Ovary (tissue), 9 donors: Measurements from ENCODE around the gene CHID1. TPM values are rescaled to one million over a fixed set of nuclear protein-coding genes. Genes with fewer than 3 reads are reported as not detected.
A peak's percentile ranks its signal among the peaks of the same experiment; 100 is the strongest.

Source experiments
- DNase-seq, 5 donors: peaks; one replicate each; pipeline ENCODE4 v3.0.0-alpha.2; 2019 to 2020
- H3K27ac ChIP-seq, 2 donors: fragments of 200-600 bp; one replicate each; pipeline versions ENCODE4 v1.5.1 to v1.8.0; 2019 to 2022
- H3K27me3 ChIP-seq: fragments of 200-600 bp; one replicate; pipeline ENCODE4 v1.8.0; 2022
- H3K36me3 ChIP-seq: fragments of 200-600 bp; sonication (generic); one replicate; pipeline ENCODE4 v1.5.1; 2019
- H3K4me1 ChIP-seq: one replicate; pipeline ENCODE4 v1.8.1; 2013; ENCODE audit warnings: mild to moderate bottlenecking, moderate library complexity; ENCODE audit not compliant: insufficient read depth
- H3K4me3 ChIP-seq: fragments of 200-600 bp; sonication (generic); one replicate; pipeline ENCODE4 v1.5.1; 2017
- H3K9me3 ChIP-seq, 2 donors: fragments of 200-600 bp in 1 of 2; sonication (generic) in 1 of 2; one replicate each; pipeline versions ENCODE4 v1.5.1 to v1.8.1; 2013 to 2019; ENCODE audit warnings: mild to moderate bottlenecking in 1 of 2, moderate library complexity in 1 of 2
- CTCF ChIP-seq, 3 donors: fragments of 450-650 bp in 2 of 3; fragments of 200-600 bp in 1 of 3; IDR thresholded peaks; one replicate each; pipeline versions ENCODE4 v1.5.1 to v1.8.0; 2016 to 2022; ENCODE audit warnings: antibody characterized with exemption in 3 of 3, mild to moderate bottlenecking in 1 of 3
- EP300 ChIP-seq: sonication (generic); formaldehyde crosslinking; IDR thresholded peaks from one replicate; pipeline ENCODE4 v1.6.1; 2017; ENCODE audit warnings: antibody characterized with exemption
- POLR2A ChIP-seq: fragments of 450-650 bp; IDR thresholded peaks from one replicate; pipeline ENCODE4 v1.6.1; 2017; ENCODE audit warnings: antibody characterized with exemption, mild to moderate bottlenecking, moderate library complexity
- WGBS, 3 donors: extraction: QIAGEN DNeasy Blood & Tissue Kit in 1 of 3; methylation state at CpG; one replicate each; pipeline versions ENCODE4 v1.1.5 to v1.1.7; 2013 to 2017; 5-methylcytosine and 5-hydroxymethylcytosine counted together
- intact Hi-C, 4 donors: fragments of 100-400 bp; cut with DNase I; formaldehyde crosslinking; loops; one replicate each; pipeline versions ENCODE4 v1.11.0 to v1.15.1; 2022 to 2023
- polyA plus RNA-seq, 2 donors: library from polyadenylated mRNA; stranded (reverse); fragments of 200-250 nt in 1 of 2; fragments of 350-450 nt in 1 of 2; fragmentation: Illumina TruSeq in 1 of 2; extraction: RNeasy Lipid Tissue Mini Kit (QIAGEN cat#74804) in 1 of 2; gene quantifications; one replicate each; pipeline ENCODE4 v1.2.3, GENCODE V29; 2013 to 2014
- total RNA-seq, 7 donors: library from RNA; depleted of rRNA in 2 of 7; stranded (reverse); fragments of >200 nt in 2 of 7; fragmentation: NEBNext Ultra II Directional in 3 of 7; extraction: Animal tissue kit (Norgen Biotek cat#: 25700) in 3 of 7; gene quantifications; one replicate each; pipeline versions ENCODE4 v1.1.0 to v1.2.4, GENCODE V29; 2016 to 2023
- donor health status: DM: no; HTN: no; CAD: no; lungs with moderate emphysema.
- donor health status: DM: no; HTN: no; CAD: no.
- donor health status: Bipolar disorder and iron deficiency.
- donor health status: DM: yes; HTN: yes; CAD: no.
- donor health status: DM: no; HTN: no; CAD: no.
- donor health status: DM: yes; HTN: yes; CAD: no.

The CHID1 gene
- total and polyA plus RNA-seq, 9 donors = 41.0 to 90.7 (median 70.6) TPM

- peaks cover 10% of the 10 kb centered on the region for H3K4me1 ChIP-seq
- no peaks in the 10 kb centered on the region for H3K9me3 ChIP-seq
- no peaks in the 10 kb centered on the region for H3K27me3 ChIP-seq
- intact Hi-C loops = no loop called here
- TF ChIP-seq EP300 (no peak), CTCF (IDR thresholded peaks at IDR 0.05) (no peak)
- DNase-seq = no peak
- H3K27ac ChIP-seq = no peak overlapping the region
- H3K36me3 ChIP-seq = no peaks in the 10 kb centered on the region
- H3K4me3 ChIP-seq = no peak overlapping the region
- 89 to 91% (median 90%) methylated on average over 11 of the region's 11 CpGs for WGBS, 3 donors
Measured at GRCh38 chr11:911890-912219, 1.2 kb upstream of the CHID1 start.

- H3K4me3 ChIP-seq = peak overlapping the region; percentile 88
- TF ChIP-seq EP300 (no peak), POLR2A (no peak), CTCF (IDR thresholded peaks at IDR 0.05) (no peak)
- peak in 3 of 5 donors; percentile 42 to 69 (median 46) for DNase-seq
- intact Hi-C loops = no loop called here
- peaks cover 10% of the 10 kb centered on the region for H3K4me1 ChIP-seq
- no peaks in the 10 kb centered on the region for H3K36me3 ChIP-seq
- H3K27ac ChIP-seq = peak overlapping the region; percentile 85 to 90
- WGBS, 3 donors = 2 to 3% (median 2%) methylated on average over 34 to 68 of the region's 68 CpGs
- no peaks in the 10 kb centered on the region for H3K27me3 ChIP-seq
- no peaks in the 10 kb centered on the region for H3K9me3 ChIP-seq
Measured at GRCh38 chr11:911031-911889, 650 bp upstream of the CHID1 start.

GRCh38 chr11:910044-910588 is 494 bp downstream of the CHID1 start:
- Histone ChIP-seq H3K27me3 (no peaks in the 10 kb centered on the region), H3K4me3 (peak overlapping the region; percentile 88), H3K36me3 (no peaks in the 10 kb centered on the region), H3K4me1 (peaks cover 10% of the 10 kb centered on the region), H3K27ac (peak overlapping the region in 1 of 2 donors; percentile 85), H3K9me3 (no peaks in the 10 kb centered on the region)
- WGBS, 3 donors = 2% methylated on average over 36 to 38 of the region's 38 CpGs
- intact Hi-C loops = no loop called here
- no peak for DNase-seq
- TF ChIP-seq EP300 (no peak), POLR2A (no peak), CTCF (IDR thresholded peaks at IDR 0.05) (no peak)

- Histone ChIP-seq H3K27me3 (no peaks in the 10 kb centered on the region), H3K4me1 (peaks cover 10% of the 10 kb centered on the region), H3K27ac (no peak overlapping the region), H3K36me3 (no peaks in the 10 kb centered on the region), H3K4me3 (no peak overlapping the region), H3K9me3 (no peaks in the 10 kb centered on the region)
- TF ChIP-seq CTCF (IDR thresholded peaks at IDR 0.05) = no peak
- no peak for TF ChIP-seq POLR2A
- no peak for TF ChIP-seq EP300
- WGBS, 3 donors = 81 to 88% (median 83%) methylated on average over 11 of the region's 11 CpGs
- intact Hi-C loops = no loop called here
- no peak for DNase-seq
Measured at GRCh38 chr11:909406-909805, 1.2 kb downstream of the CHID1 start.
